PC-3 (cell line): ENCODE measurements around the gene RXRB. TPM values are rescaled to one million over a fixed set of nuclear protein-coding genes. Genes with fewer than 3 reads are reported as not detected.

Source experiments
- ATAC-seq: fragments of 200-7000 bp; cut with Tn5 transposase; 2 replicates; pipeline ENCODE4 v1.9.1; 2020; ENCODE audit warnings: mild to moderate bottlenecking, moderate library complexity
- BruUV-seq: library from RNA; stranded (reverse); fragments of 400-500 nt; replicated peaks from 2 replicates; lab custom pipeline; 2021; lab: Mats Ljungman, UMichigan
- CTCF ChIA-PET: fragments of 300-600 bp; sonication (Branson Sonifier 250); formaldehyde crosslinking; loops from one replicate; lab custom pipeline; 2022; ENCODE audit warnings: antibody characterized with exemption; lab: Charles Lee
- POLR2A ChIA-PET: fragments of 300-600 bp; sonication (Branson Sonifier 250); formaldehyde crosslinking; loops from one replicate; lab custom pipeline; 2022; ENCODE audit warnings: antibody characterized with exemption; ENCODE audit not compliant: unreplicated experiment; lab: Charles Lee
- DNase-seq: peaks from one replicate; pipeline ENCODE4 v3.0.0-alpha.2; 2015
- H2AFZ ChIP-seq: fragments of 300-600 bp; sonication (generic); 2 replicates; pipeline ENCODE4 v1.6.0; 2016; ENCODE audit warnings: antibody characterized with exemption, low read length
- H3F3A ChIP-seq: fragments of 300-600 bp; sonication (generic); one replicate; pipeline ENCODE4 v1.6.0; 2017; ENCODE audit warnings: antibody characterized with exemption, low read length, control low read depth, mild to moderate bottlenecking; ENCODE audit not compliant: unreplicated experiment
- H3K27ac ChIP-seq: fragments of 300-600 bp; sonication (generic); 2 replicates; pipeline ENCODE4 v1.5.1; 2016; ENCODE audit warnings: mild to moderate bottlenecking, low read length
- H3K27me3 ChIP-seq: fragments of 300-600 bp; sonication (generic); 2 replicates; pipeline ENCODE4 v1.6.1; 2016; ENCODE audit warnings: low read length, mixed read lengths
- H3K36me3 ChIP-seq: fragments of 300-600 bp; sonication (generic); 2 replicates; pipeline ENCODE4 v1.6.1; 2016; ENCODE audit warnings: low read depth, mixed run types, low read length, mixed read lengths
- H3K4me1 ChIP-seq: fragments of 300-600 bp; sonication (generic); 2 replicates; pipeline ENCODE4 v1.5.1; 2016; ENCODE audit warnings: low read length; ENCODE audit not compliant: insufficient read depth
- H3K4me2 ChIP-seq: fragments of 300-600 bp; sonication (generic); 2 replicates; pipeline ENCODE4 v1.6.0; 2016; ENCODE audit warnings: low read length
- H3K4me3 ChIP-seq: fragments of 300-600 bp; sonication (generic); 2 replicates; pipeline ENCODE4 v1.5.1; 2016; ENCODE audit warnings: mild to moderate bottlenecking, low read length, mixed read lengths
- H3K79me2 ChIP-seq: fragments of 300-600 bp; sonication (generic); 2 replicates; pipeline ENCODE4 v1.6.1; 2017; ENCODE audit warnings: low read length, mixed read lengths
- H3K9ac ChIP-seq: fragments of 300-600 bp; sonication (generic); 2 replicates; pipeline ENCODE4 v1.6.0; 2016; ENCODE audit warnings: mild to moderate bottlenecking, low read length
- H3K9me2 ChIP-seq: fragments of 300-600 bp; sonication (generic); replicated peaks from 2 replicates; pipeline ENCODE4 v1.6.1; 2016; ENCODE audit warnings: mixed run types, low read length, mixed read lengths
- H3K9me3 ChIP-seq: fragments of 300-600 bp; sonication (generic); 2 replicates; pipeline ENCODE4 v1.6.1; 2016; ENCODE audit warnings: low read length, mixed read lengths
- H4K20me1 ChIP-seq: fragments of 300-600 bp; sonication (generic); 2 replicates; pipeline ENCODE4 v1.6.1; 2016; ENCODE audit warnings: low read length, mixed read lengths
- EZH2 ChIP-seq: fragments of 300-600 bp; sonication (generic); IDR thresholded peaks from one replicate; pipeline ENCODE4 v1.6.1; 2017; ENCODE audit warnings: antibody characterized with exemption, mild to moderate bottlenecking, low read length; ENCODE audit not compliant: unreplicated experiment
- EZH2phosphoT487 ChIP-seq: fragments of 300-600 bp; sonication (generic); IDR thresholded peaks from 2 replicates; pipeline ENCODE4 v1.6.1; 2018; ENCODE audit warnings: mild to moderate bottlenecking, antibody characterized with exemption, low read length, borderline replicate concordance
- intact Hi-C: fragments of 100-400 bp; cut with micrococcal nuclease; formaldehyde crosslinking; loops from 2 replicates; pipeline ENCODE4 v1.9.0; 2023
- total RNA-seq: library from RNA; depleted of rRNA; stranded (reverse); fragments of >200 nt; gene quantifications from 2 replicates; pipeline ENCODE4 v1.2.3, GENCODE V29; 2014
- TF ChIP-seq, protein P1 (sequence below): fragments of 300-600 bp; sonication (generic); conservative IDR thresholded peaks from 2 replicates; pipeline ENCODE4 v1.5.1; 2017; ENCODE audit warnings: antibody characterized with exemption, low read depth, mild to moderate bottlenecking, low read length

RXRB gene
- total RNA-seq, 1 experiment from 2014 or later, result 24.0 TPM

DNA sequence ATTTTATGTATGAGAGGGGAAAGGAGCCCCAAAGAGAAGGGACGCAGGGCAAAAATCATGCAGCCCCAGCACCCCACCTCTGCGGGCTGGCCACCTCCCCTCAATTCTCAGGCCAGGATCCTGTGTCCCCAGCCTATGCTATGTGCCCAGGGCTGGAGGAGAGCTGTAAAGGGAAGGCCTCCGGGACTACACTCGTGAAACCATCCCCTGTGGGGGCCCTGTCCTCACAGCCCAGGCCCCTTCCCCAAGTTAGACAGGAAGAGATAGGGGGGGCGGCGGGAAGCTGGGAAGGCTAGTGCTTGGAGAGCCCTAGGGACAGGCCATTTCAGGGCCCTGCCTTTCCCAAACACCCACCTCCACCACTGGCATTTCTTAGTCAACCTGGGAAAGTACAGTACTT lies 6.8 kb downstream of the RXRB start:
- Histone ChIP-seq H4K20me1 (peaks cover 5% of the 10 kb centered on the region; the same call in 1 of the 2 replicates), H3K9me3 (no peaks in the 10 kb centered on the region), H3K9ac (no peak overlapping the region), H3F3A (no peaks in the 10 kb centered on the region), H3K27me3 (no peaks in the 10 kb centered on the region), H3K79me2 (peaks cover 11% of the 10 kb centered on the region), H3K4me1 (0 out of 2 replicates have a peak, but pooled peaks cover 5% of the 10 kb centered on the region), H3K36me3 (peaks cover 27% of the 10 kb centered on the region), H2AFZ (no peak overlapping the region), H3K27ac (no peak overlapping the region), H3K9me2 (no peaks in the 10 kb centered on the region), H3K4me2 (no peak overlapping the region), H3K4me3 (no peak overlapping the region)
- DNase-seq, result no peak
- intact Hi-C loops, result no loop called here
- POLR2A ChIA-PET, result no interaction called here
- TSS peak; percentile 7 for BruUV-seq
- no peak for TF ChIP-seq EZH2phosphoT487
- TF ChIP-seq EZH2, result no peak
- TF ChIP-seq, protein P1, sequence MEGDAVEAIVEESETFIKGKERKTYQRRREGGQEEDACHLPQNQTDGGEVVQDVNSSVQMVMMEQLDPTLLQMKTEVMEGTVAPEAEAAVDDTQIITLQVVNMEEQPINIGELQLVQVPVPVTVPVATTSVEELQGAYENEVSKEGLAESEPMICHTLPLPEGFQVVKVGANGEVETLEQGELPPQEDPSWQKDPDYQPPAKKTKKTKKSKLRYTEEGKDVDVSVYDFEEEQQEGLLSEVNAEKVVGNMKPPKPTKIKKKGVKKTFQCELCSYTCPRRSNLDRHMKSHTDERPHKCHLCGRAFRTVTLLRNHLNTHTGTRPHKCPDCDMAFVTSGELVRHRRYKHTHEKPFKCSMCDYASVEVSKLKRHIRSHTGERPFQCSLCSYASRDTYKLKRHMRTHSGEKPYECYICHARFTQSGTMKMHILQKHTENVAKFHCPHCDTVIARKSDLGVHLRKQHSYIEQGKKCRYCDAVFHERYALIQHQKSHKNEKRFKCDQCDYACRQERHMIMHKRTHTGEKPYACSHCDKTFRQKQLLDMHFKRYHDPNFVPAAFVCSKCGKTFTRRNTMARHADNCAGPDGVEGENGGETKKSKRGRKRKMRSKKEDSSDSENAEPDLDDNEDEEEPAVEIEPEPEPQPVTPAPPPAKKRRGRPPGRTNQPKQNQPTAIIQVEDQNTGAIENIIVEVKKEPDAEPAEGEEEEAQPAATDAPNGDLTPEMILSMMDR, result no peak
- CTCF ChIA-PET, result no interaction called here
- no peak for ATAC-seq

DNA sequence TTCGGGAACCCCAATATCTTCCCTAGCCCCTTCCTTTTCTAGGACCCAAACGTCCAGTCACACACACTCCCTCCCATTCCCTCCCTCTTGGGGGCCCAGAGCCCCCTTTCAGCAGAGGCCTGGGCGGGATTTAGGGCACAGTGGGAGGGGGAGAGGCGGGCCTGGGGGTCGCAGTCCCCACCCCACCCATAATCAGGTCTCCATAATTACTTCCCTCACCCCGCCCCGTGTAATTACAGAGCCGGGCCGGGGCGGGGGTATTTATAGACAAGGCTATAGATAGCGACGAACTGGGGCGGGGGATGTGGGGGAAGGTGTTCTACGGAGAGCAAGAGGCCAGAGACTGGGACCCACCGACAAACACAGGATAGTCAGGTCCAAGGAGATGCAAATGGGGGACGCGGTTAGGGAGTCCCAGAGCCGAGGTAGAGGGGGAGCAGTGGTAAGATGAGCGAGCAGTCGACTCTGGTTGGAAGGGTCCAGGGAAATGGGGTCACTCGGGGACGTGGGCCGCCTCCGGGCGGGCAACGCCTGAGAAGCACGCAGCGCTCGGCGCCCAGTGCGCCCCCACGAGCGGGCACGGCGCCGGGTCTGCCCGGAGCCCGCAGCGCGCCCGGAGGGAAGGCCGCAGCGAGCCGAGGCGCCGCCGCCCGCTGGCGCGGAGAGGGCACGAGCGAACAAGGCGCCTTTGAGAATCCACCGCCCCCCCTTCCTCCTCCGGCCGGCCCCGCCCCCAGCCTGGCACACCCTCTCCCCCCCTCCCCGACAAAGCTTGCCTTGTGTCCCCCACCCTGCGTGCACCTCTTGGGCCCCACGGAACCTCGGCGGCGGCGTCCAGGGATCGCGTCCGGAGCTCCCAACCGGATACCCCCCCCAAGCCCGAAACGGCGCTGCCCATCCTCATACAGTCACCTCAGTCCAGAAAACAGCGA lies 7.5 kb downstream of the RXRB start:
- TF ChIP-seq EZH2, result no peak
- TF ChIP-seq EZH2phosphoT487, result no peak
- TF ChIP-seq, protein P1, result no peak
- Histone ChIP-seq H3K27ac (no peak overlapping the region), H3K4me3 (no peak overlapping the region), H3K4me1 (no peaks in the 10 kb centered on the region), H3K27me3 (no peaks in the 10 kb centered on the region), H3K9me2 (no peaks in the 10 kb centered on the region), H3K9ac (no peak overlapping the region), H3K36me3 (peaks cover 27% of the 10 kb centered on the region), H2AFZ (no peak overlapping the region), H3K4me2 (no peak overlapping the region), H3F3A (no peaks in the 10 kb centered on the region), H4K20me1 (no peaks in the 10 kb centered on the region), H3K79me2 (0 out of 2 replicates have a peak, but pooled peaks cover 5% of the 10 kb centered on the region), H3K9me3 (no peaks in the 10 kb centered on the region)
- intact Hi-C loops, result no loop called here
- BruUV-seq, result no TSS peak
- ChIA-PET CTCF (no interaction called here), POLR2A (no interaction called here)
- no peak for DNase-seq
- no peak for ATAC-seq
